NCI-H748 (cell line): ENCODE data around the gene CIRBP.
A peak's percentile ranks its signal among the peaks of the same experiment; 100 is the strongest.

Source experiments
- DNase-seq: peaks from one replicate; lab custom pipeline; 2025; ENCODE audit not compliant: unreplicated experiment; lab: John Stamatoyannopoulos, UW

The CIRBP gene

GRCh38 chr19:1254530-1255185, 14.5 kb upstream of the CIRBP start:
- DNase-seq, result no peak

- no peak for DNase-seq
Measured at GRCh38 chr19:1255186-1256161, 13.7 kb upstream of the CIRBP start.

GRCh38 chr19:1256646-1257474, 12.3 kb upstream of the CIRBP start:
- no peak for DNase-seq

GRCh38 chr19:1257475-1258162, 11.5 kb upstream of the CIRBP start:
- DNase-seq, result no peak

GRCh38 chr19:1258163-1258492, 11.0 kb upstream of the CIRBP start:
- DNase-seq, result no peak

- DNase-seq, result no peak
Measured at GRCh38 chr19:1258707-1259205, 10.4 kb upstream of the CIRBP start.

- no peak for DNase-seq
Measured at GRCh38 chr19:1259206-1259875, 9.8 kb upstream of the CIRBP start.

GRCh38 chr19:1259876-1260748, 9.0 kb upstream of the CIRBP start:
- no peak for DNase-seq

- peak; percentile 94 for DNase-seq
Measured at GRCh38 chr19:1260749-1261537, 8.2 kb upstream of the CIRBP start.

GRCh38 chr19:1261538-1261797, 7.7 kb upstream of the CIRBP start:
- DNase-seq, result peak; percentile 49

- DNase-seq, result no peak
Measured at GRCh38 chr19:1261798-1262622, 7.1 kb upstream of the CIRBP start.

GRCh38 chr19:1262623-1263123, 6.5 kb upstream of the CIRBP start:
- DNase-seq, result no peak

GRCh38 chr19:1263188-1263587, 5.9 kb upstream of the CIRBP start:
- DNase-seq, result no peak

- DNase-seq, result no peak
Measured at GRCh38 chr19:1264801-1265614, 4.1 kb upstream of the CIRBP start.

GRCh38 chr19:1265615-1266128, 3.5 kb upstream of the CIRBP start:
- DNase-seq, result peak; percentile 25

GRCh38 chr19:1266129-1266915, 2.8 kb upstream of the CIRBP start:
- peak; percentile 87 for DNase-seq
